H1 (cell line): Measurements from ENCODE around the gene OR2V2. TPM values are rescaled to one million over a fixed set of nuclear protein-coding genes. Genes with fewer than 3 reads are reported as not detected.

ENCODE experiments used
- CTCF ChIA-PET: fragments of 300-600 bp; sonication (Branson Sonifier 250); formaldehyde crosslinking; loops from one replicate; lab custom pipeline; 2021; ENCODE audit not compliant: partially characterized antibody; lab: Charles Lee
- POLR2A ChIA-PET: fragments of 300-600 bp; sonication (Branson Sonifier 250); formaldehyde crosslinking; loops from one replicate; lab custom pipeline; 2021; ENCODE audit warnings: inconsistent platforms; ENCODE audit not compliant: partially characterized antibody; lab: Charles Lee
- DNase-seq, 2 experiments: peaks; one replicate each; pipeline versions ENCODE4 v3.0.0 to v3.0.0-alpha.2; 2010 to 2022; ENCODE audit warnings: low spot score in 2 of 2, low read depth in 1 of 2, mixed read lengths in 1 of 2
- FAIRE-seq: peaks from 2 replicates; lab custom pipeline; 2011; peaks lifted over from hg19 to GRCh38; lab: Jason Lieb, UNC
- H2AFZ ChIP-seq: 2 replicates; pipeline ENCODE4 v1.8.1; 2012; ENCODE audit warnings: low read length, inconsistent platforms
- H2AK5ac ChIP-seq: 2 replicates; pipeline ENCODE4 v1.6.1; 2013; ENCODE audit warnings: low read depth, low read length
- H2BK120ac ChIP-seq: replicated peaks from 2 replicates; pipeline ENCODE3; 2013; ENCODE audit warnings: low read depth, low read length, inconsistent platforms
- H2BK12ac ChIP-seq: 2 replicates; pipeline ENCODE4 v1.6.1; 2013; ENCODE audit warnings: low read depth, low read length
- H2BK15ac ChIP-seq: 2 replicates; pipeline ENCODE4 v1.6.1; 2013; ENCODE audit warnings: low read length
- H2BK20ac ChIP-seq: 2 replicates; pipeline ENCODE4 v1.6.1; 2013; ENCODE audit warnings: low read length
- H2BK5ac ChIP-seq: 2 replicates; pipeline ENCODE4 v1.6.1; 2013; ENCODE audit warnings: low read depth, low read length
- H3K14ac ChIP-seq: 2 replicates; pipeline ENCODE4 v1.6.1; 2013; ENCODE audit warnings: inconsistent platforms; ENCODE audit not compliant: insufficient read length
- H3K18ac ChIP-seq: 2 replicates; pipeline ENCODE4 v1.6.1; 2013; ENCODE audit warnings: low read length; ENCODE audit errors: extremely low read depth
- H3K23ac ChIP-seq: 2 replicates; pipeline ENCODE4 v1.6.1; 2013; ENCODE audit warnings: inconsistent platforms; ENCODE audit not compliant: insufficient read length
- H3K23me2 ChIP-seq: 2 replicates; pipeline ENCODE4 v1.6.1; 2013; ENCODE audit warnings: low read depth, low read length
- H3K27ac ChIP-seq: 2 replicates; pipeline ENCODE4 v1.6.1; 2011; ENCODE audit warnings: low read depth, low read length, inconsistent platforms
- H3K27me3 ChIP-seq, 4 experiments: replicated peaks in 1 of 4; 1 replicate in 1 of 4; 2 replicates in 3 of 4; pipeline versions ENCODE4 v1.6.1 to v1.8.1; 2011 to 2013; ENCODE audit warnings: low read length in 3 of 4, mild to moderate bottlenecking in 3 of 4, inconsistent platforms in 2 of 4, mixed read lengths in 2 of 4, moderate library complexity in 1 of 4; ENCODE audit not compliant: control insufficient read depth in 3 of 4, insufficient read depth in 3 of 4; ENCODE audit errors: extremely low read depth in 1 of 4
- H3K36me3 ChIP-seq, 4 experiments: 2 replicates each; pipeline versions ENCODE4 v1.6.1 to v1.8.1; 2011 to 2013; ENCODE audit warnings: mild to moderate bottlenecking in 4 of 4, low read length in 3 of 4, moderate library complexity in 2 of 4, control low read depth in 1 of 4, inconsistent platforms in 1 of 4; ENCODE audit not compliant: insufficient read depth in 4 of 4, control insufficient read depth in 2 of 4
- H3K4ac ChIP-seq: replicated peaks from 2 replicates; pipeline ENCODE3; 2013; ENCODE audit warnings: low read length, low read depth, mixed read lengths, inconsistent platforms; ENCODE audit not compliant: insufficient read length
- H3K4me1 ChIP-seq, 4 experiments: replicated peaks in 1 of 4; 1 replicate in 1 of 4; 2 replicates in 3 of 4; pipeline versions ENCODE4 v1.6.1 to v1.8.1; 2011 to 2013; ENCODE audit warnings: low read length in 3 of 4, inconsistent platforms in 2 of 4, mixed read lengths in 1 of 4; ENCODE audit not compliant: insufficient read depth in 4 of 4, control insufficient read depth in 3 of 4
- H3K4me2 ChIP-seq, 2 experiments: 2 replicates each; pipeline versions ENCODE4 v1.6.1 to v1.8.1; 2011 to 2013; ENCODE audit warnings: low read depth in 2 of 2, low read length in 2 of 2, control low read depth in 1 of 2, inconsistent platforms in 1 of 2, mild to moderate bottlenecking in 1 of 2; ENCODE audit not compliant: insufficient read depth in 1 of 2
- H3K4me3 ChIP-seq, 4 experiments: fragments of 200-600, 300-600 bp in 1 of 4; sonication (generic), shearing (Covaris generic), sonication (Bioruptor Twin) in 1 of 4; 2 replicates each; pipeline versions ENCODE4 v1.5.1 to v1.8.1; 2011 to 2016; ENCODE audit warnings: low read length in 4 of 4, low read depth in 3 of 4, control low read depth in 2 of 4, inconsistent platforms in 2 of 4, mild to moderate bottlenecking in 2 of 4, mixed read lengths in 1 of 4, moderate library complexity in 1 of 4; ENCODE audit not compliant: insufficient read depth in 2 of 4; ENCODE audit errors: extremely low read depth in 1 of 4
- H3K56ac ChIP-seq: replicated peaks from 2 replicates; pipeline ENCODE3; 2013; ENCODE audit warnings: low read depth, mild to moderate bottlenecking, mixed read lengths, low read length, inconsistent platforms; ENCODE audit not compliant: insufficient read length
- H3K79me1 ChIP-seq: 2 replicates; pipeline ENCODE4 v1.6.1; 2013; ENCODE audit warnings: low read depth, low read length, control low read depth
- H3K79me2 ChIP-seq, 2 experiments: 2 replicates each; pipeline versions ENCODE4 v1.6.1 to v1.8.1; 2012 to 2013; ENCODE audit warnings: low read length in 2 of 2, mild to moderate bottlenecking in 2 of 2, inconsistent platforms in 1 of 2; ENCODE audit not compliant: insufficient read depth in 2 of 2, control insufficient read depth in 1 of 2
- H3K9ac ChIP-seq, 4 experiments: replicated peaks in 1 of 4; 1 replicate in 1 of 4; 2 replicates in 3 of 4; pipeline versions ENCODE4 v1.6.1 to v1.8.1; 2011 to 2013; ENCODE audit warnings: low read depth in 3 of 4, low read length in 3 of 4, control low read depth in 2 of 4, mild to moderate bottlenecking in 2 of 4, moderate library complexity in 2 of 4, inconsistent platforms in 1 of 4; ENCODE audit errors: extremely low read depth in 1 of 4
- H3K9me3 ChIP-seq, 2 experiments: 2 replicates each; pipeline versions ENCODE4 v1.6.1 to v1.8.1; 2012 to 2013; ENCODE audit warnings: mild to moderate bottlenecking in 2 of 2, moderate library complexity in 2 of 2, control low read depth in 1 of 2, inconsistent platforms in 1 of 2, low read depth in 1 of 2, low read length in 1 of 2, mixed read lengths in 1 of 2; ENCODE audit not compliant: insufficient read depth in 2 of 2
- H4K20me1 ChIP-seq, 2 experiments: replicated peaks in 1 of 2; 2 replicates each; pipeline versions ENCODE3 to v1.8.1; 2011 to 2013; ENCODE audit warnings: inconsistent platforms in 2 of 2, low read length in 2 of 2, mild to moderate bottlenecking in 1 of 2; ENCODE audit not compliant: insufficient read depth in 2 of 2, control insufficient read depth in 1 of 2
- H4K5ac ChIP-seq: 2 replicates; pipeline ENCODE4 v1.6.1; 2013; ENCODE audit warnings: low read length, low read depth, mixed read lengths, inconsistent platforms; ENCODE audit not compliant: insufficient read length
- H4K8ac ChIP-seq: 2 replicates; pipeline ENCODE4 v1.8.0; 2013; ENCODE audit warnings: mild to moderate bottlenecking, moderate library complexity, low read length, inconsistent platforms; ENCODE audit not compliant: insufficient read depth; ENCODE audit errors: extremely low read depth
- H4K91ac ChIP-seq: replicated peaks from 2 replicates; pipeline ENCODE3; 2013; ENCODE audit warnings: low read length, mixed read lengths, inconsistent platforms; ENCODE audit not compliant: insufficient read length
- BACH1 ChIP-seq: IDR thresholded peaks from 2 replicates; pipeline ENCODE4 v1.6.1; 2012; ENCODE audit warnings: low read length, improper control_type of control experiment
- CTCF ChIP-seq, 3 experiments: IDR thresholded peaks; 1 replicate in 2 of 3; 2 replicates in 1 of 3; pipeline versions ENCODE4 v1.5.1 to v1.6.1; 2011; ENCODE audit warnings: low read length in 3 of 3, mild to moderate bottlenecking in 3 of 3, inconsistent platforms in 2 of 3, low read depth in 1 of 3, moderate library complexity in 1 of 3; ENCODE audit not compliant: insufficient read depth in 1 of 3; ENCODE audit errors: control extremely low read depth in 1 of 3
- EGR1 ChIP-seq: IDR thresholded peaks from 2 replicates; pipeline ENCODE4 v1.6.1; 2011; ENCODE audit warnings: low read depth, low read length, borderline replicate concordance
- EP300 ChIP-seq, 2 experiments: IDR thresholded peaks; 1 replicate in 1 of 2; 2 replicates in 1 of 2; pipeline ENCODE4 v1.6.1; 2011 to 2012; ENCODE audit warnings: low read depth in 2 of 2, low read length in 2 of 2, mild to moderate bottlenecking in 2 of 2, borderline replicate concordance in 1 of 2, inconsistent platforms in 1 of 2, moderate library complexity in 1 of 2
- EZH2 ChIP-seq: fragments of 200-600 bp; sonication (generic); IDR thresholded peaks from 2 replicates; pipeline ENCODE4 v1.7.1; 2012; ENCODE audit warnings: low read depth, mild to moderate bottlenecking, moderate library complexity, low read length, inconsistent platforms; ENCODE audit not compliant: severe bottlenecking
- KDM4A ChIP-seq: IDR thresholded peaks from one replicate; pipeline ENCODE4 v1.7.1; 2012; ENCODE audit warnings: low read depth, mild to moderate bottlenecking, moderate library complexity, low read length, inconsistent platforms; ENCODE audit not compliant: severe bottlenecking
- RAD21 ChIP-seq, 2 experiments: IDR thresholded peaks in 1 of 2; conservative IDR thresholded peaks in 1 of 2; 2 replicates each; pipeline ENCODE4 v1.6.1; 2011; ENCODE audit warnings: low read depth in 2 of 2, low read length in 2 of 2, improper control_type of control experiment in 1 of 2, inconsistent platforms in 1 of 2, mild to moderate bottlenecking in 1 of 2, moderate library complexity in 1 of 2
- SIRT6 ChIP-seq: IDR thresholded peaks from one replicate; pipeline ENCODE4 v1.7.1; 2012; ENCODE audit warnings: low read length, inconsistent platforms
- WGBS, 2 experiments: shearing (Covaris generic) in 1 of 2; methylation state at CpG; one replicate each; pipeline versions ENCODE4 v1.1.6 to v1.1.7; 2013 to 2015; ENCODE audit warnings: low lambda C conversion rate in 2 of 2, mixed read lengths in 2 of 2, inconsistent platforms in 1 of 2, low coverage in 1 of 2, missing lambda C conversion rate in 1 of 2; ENCODE audit not compliant: insufficient replicate concordance in 2 of 2, insufficient coverage in 1 of 2, insufficient read length in 1 of 2; ENCODE audit errors: extremely low coverage in 1 of 2, missing lambda C conversion rate in 1 of 2; 5-methylcytosine and 5-hydroxymethylcytosine counted together
- polyA plus RNA-seq, 7 experiments: library from polyadenylated mRNA; depleted of rRNA in 3 of 7; stranded (reverse) in 5 of 7; unstranded in 2 of 7; fragments of >200 nt in 5 of 7; fragments of 200-250 nt in 2 of 7; gene quantifications; 1 replicate in 5 of 7; 2 replicates in 1 of 7; 4 replicates in 1 of 7; pipeline versions ENCODE4 v1.2.1 to v1.2.3, GENCODE V29; 2011 to 2013; ENCODE audit warnings: missing spikeins in 2 of 7, mixed read lengths in 2 of 7
- total RNA-seq: library from RNA; stranded (reverse); fragmentation: NEBNext Ultra II Directional; extraction: Animal tissue kit (Norgen Biotek cat#: 25700); gene quantifications from 2 replicates; pipeline ENCODE4 v1.2.1, GENCODE V29; 2021

OR2V2 gene
- total and polyA plus RNA-seq, 2 of the 8 experiments (the other 6 are each of a cell fraction or from before 2014, with no cell fraction given): not detected

- Histone ChIP-seq H3K9ac (no peak overlapping the region), H2BK120ac (no peak overlapping the region), H2BK20ac (no peak overlapping the region), H3K4me1 (no peaks in the 10 kb centered on the region; a peak in 1 of 7 replicates), H4K20me1 (no peaks in the 10 kb centered on the region), H3K14ac (no peak overlapping the region), H2BK12ac (no peak overlapping the region), H2BK15ac (no peak overlapping the region), H3K27ac (no peak overlapping the region), H4K8ac (no peak overlapping the region), H3K4ac (no peak overlapping the region), H3K4me3 (no peak overlapping the region), H3K23me2 (peaks cover 3% of the 10 kb centered on the region; the same call in 1 of the 2 replicates), H3K18ac (no peak overlapping the region), H2AK5ac (no peak overlapping the region), H2AFZ (no peak overlapping the region), H3K56ac (no peak overlapping the region), H3K27me3 (peaks cover 0 to 5% (median 1%) of the 10 kb centered on the region in 4 experiments; a peak in 2 of 7 replicates), H3K79me1 (no peaks in the 10 kb centered on the region), H3K23ac (no peak overlapping the region), H3K4me2 (no peak overlapping the region), H4K5ac (no peak overlapping the region), H3K9me3 (no peaks in the 10 kb centered on the region; a peak in 1 of 4 replicates), H3K79me2 (no peaks in the 10 kb centered on the region), H3K36me3 (no peaks in the 10 kb centered on the region), H4K91ac (no peak overlapping the region), H2BK5ac (no peak overlapping the region)
- CTCF ChIA-PET: interaction anchor here (0.6 to 3.0 kb wide), 9 partner anchors 9 to 852 kb away, joined by 3 to 10 read pairs (median 4); no protein-coding TSS in a partner anchor
- POLR2A ChIA-PET: no interaction called here
- 87% methylated on average over 28 of the region's 28 CpGs; no CpG with 5 or more reads in 1 of the 2 experiments for WGBS, 2 experiments
- no peak for FAIRE-seq
- DNase-seq: no peak
- TF ChIP-seq EP300 (IDR thresholded peaks at IDR 0.05; ENCODE audit: borderline replicate concordance in 1 of 2, low read depth in 2 of 2, low read length in 2 of 2) (no peak), SIRT6 (no peak), EZH2 (no peak), EGR1 (no peak), CTCF (IDR thresholded peaks at IDR 0.05; ENCODE audit: control extremely low read depth in 1 of 3, insufficient read depth in 1 of 3, low read depth in 1 of 3, low read length in 3 of 3) (peak; percentile 2 to 27 (median 19); a peak in 3 of 4 replicates), RAD21 (IDR thresholded peaks at IDR 0.05 in 1 of 2, conservative IDR thresholded peaks at IDR 0.05 in 1 of 2; ENCODE audit: low read depth in 2 of 2, low read length in 2 of 2) (peak in 1 of 2 experiments; percentile 20; a peak in 2 of 4 replicates), KDM4A (no peak), BACH1 (no peak)
Measured at GRCh38 chr5:181121675-181122561, 25.5 kb upstream of the OR2V2 start.
